ENCODE data around the gene TBC1D14. TPM values are rescaled to one million over a fixed set of nuclear protein-coding genes. Genes with fewer than 3 reads are reported as not detected.
"Not testable (repeated sequence)": the region's sequence is repeated elsewhere in the genome, so short reads cannot be mapped to it uniquely, and the experiment has no call there.

Gene TBC1D14
- total RNA-seq, 3 donors from 2014 or later (not counting 1 experiment from before 2014, with no cell fraction given) = 36.0 to 54.7 (median 53.2) TPM

- Mint-ChIP-seq H3K4me3 (peak overlapping the region; percentile 94), H3K4me1 (peaks cover 34 to 58% of the 10 kb centered on the region in 2 donors), H3K9me3 (no peaks in the 10 kb centered on the region), H3K27ac (peak overlapping the region; percentile 73 to 90), H3K27me3 (ENCODE audit: low read depth in 2 of 2) (no peaks in the 10 kb centered on the region), H3K36me3 (no peaks in the 10 kb centered on the region)
- whole genome bisulfite sequencing (ENCODE audit: insufficient coverage) = 93% methylated on average over 15 of the region's 15 CpGs
- no peak overlapping the region for H3K27ac ChIP-seq (ENCODE audit: low read length)
- ATAC-seq (no peak), DNase-seq (no peak)
- H3K36me3 ChIP-seq (ENCODE audit: control insufficient read depth, insufficient read depth, low read length) = no peaks in the 10 kb centered on the region
- no peak overlapping the region for H3K4me3 ChIP-seq (ENCODE audit: low read length)
- H3K27me3 ChIP-seq (ENCODE audit: control insufficient read depth, insufficient read depth, low read length) = no peaks in the 10 kb centered on the region
- H3K9me3 ChIP-seq (ENCODE audit: control insufficient read depth, insufficient read depth, low read length) = no peaks in the 10 kb centered on the region
- H3K4me1 ChIP-seq (ENCODE audit: control insufficient read depth, insufficient read depth, low read length) = peaks cover 53% of the 10 kb centered on the region
- intact Hi-C loops (cut with micrococcal nuclease) = no loop called here
- TF ChIP-seq, protein P1, sequence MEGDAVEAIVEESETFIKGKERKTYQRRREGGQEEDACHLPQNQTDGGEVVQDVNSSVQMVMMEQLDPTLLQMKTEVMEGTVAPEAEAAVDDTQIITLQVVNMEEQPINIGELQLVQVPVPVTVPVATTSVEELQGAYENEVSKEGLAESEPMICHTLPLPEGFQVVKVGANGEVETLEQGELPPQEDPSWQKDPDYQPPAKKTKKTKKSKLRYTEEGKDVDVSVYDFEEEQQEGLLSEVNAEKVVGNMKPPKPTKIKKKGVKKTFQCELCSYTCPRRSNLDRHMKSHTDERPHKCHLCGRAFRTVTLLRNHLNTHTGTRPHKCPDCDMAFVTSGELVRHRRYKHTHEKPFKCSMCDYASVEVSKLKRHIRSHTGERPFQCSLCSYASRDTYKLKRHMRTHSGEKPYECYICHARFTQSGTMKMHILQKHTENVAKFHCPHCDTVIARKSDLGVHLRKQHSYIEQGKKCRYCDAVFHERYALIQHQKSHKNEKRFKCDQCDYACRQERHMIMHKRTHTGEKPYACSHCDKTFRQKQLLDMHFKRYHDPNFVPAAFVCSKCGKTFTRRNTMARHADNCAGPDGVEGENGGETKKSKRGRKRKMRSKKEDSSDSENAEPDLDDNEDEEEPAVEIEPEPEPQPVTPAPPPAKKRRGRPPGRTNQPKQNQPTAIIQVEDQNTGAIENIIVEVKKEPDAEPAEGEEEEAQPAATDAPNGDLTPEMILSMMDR (IDR thresholded peaks at IDR 0.05) = no peak
Observed at GRCh38 chr4:6910960-6911874, 1.6 kb downstream of the TBC1D14 start.

DNA sequence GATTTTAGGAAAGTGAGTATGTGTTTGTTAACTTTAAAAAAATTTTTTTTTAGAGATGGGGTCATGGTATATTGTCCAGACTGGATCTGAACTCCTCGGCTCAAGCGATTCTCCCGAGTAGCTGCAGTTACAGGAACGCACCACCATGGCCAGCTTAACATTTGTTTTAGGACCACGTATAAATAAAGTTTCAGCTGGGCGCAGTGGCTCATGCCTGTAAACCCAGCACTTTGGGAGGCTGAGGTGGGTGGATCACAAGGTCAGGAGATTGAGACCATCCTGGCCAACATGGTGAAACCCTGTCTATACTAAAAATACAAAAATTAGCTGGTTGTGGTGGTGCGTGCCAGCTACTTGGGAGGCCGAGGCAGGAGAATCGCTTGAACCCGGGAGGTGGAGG lies 2.3 kb downstream of the TBC1D14 start:
- H3K9me3 Mint-ChIP-seq; ATAC-seq; H3K9me3 ChIP-seq (ENCODE audit: control insufficient read depth, insufficient read depth, low read length); DNase-seq; intact Hi-C loops (cut with micrococcal nuclease); H3K36me3 ChIP-seq (ENCODE audit: control insufficient read depth, insufficient read depth, low read length); H3K27ac ChIP-seq (ENCODE audit: low read length); H3K27me3 Mint-ChIP-seq (ENCODE audit: low read depth in 2 of 2); H3K4me3 ChIP-seq (ENCODE audit: low read length); H3K36me3 Mint-ChIP-seq; H3K27me3 ChIP-seq (ENCODE audit: control insufficient read depth, insufficient read depth, low read length): not testable (repeated sequence)
- WGBS (ENCODE audit: insufficient coverage) = 100% methylated on average over 9 of the region's 10 CpGs
- H3K4me3 Mint-ChIP-seq = peak overlapping the region; percentile 94
- peaks cover 60% of the 10 kb centered on the region for H3K4me1 ChIP-seq (ENCODE audit: control insufficient read depth, insufficient read depth, low read length)
- H3K27ac Mint-ChIP-seq = peak overlapping the region in 1 of 2 donors; percentile 73
- H3K4me1 Mint-ChIP-seq = peaks cover 41 to 65% of the 10 kb centered on the region in 2 donors

DNA sequence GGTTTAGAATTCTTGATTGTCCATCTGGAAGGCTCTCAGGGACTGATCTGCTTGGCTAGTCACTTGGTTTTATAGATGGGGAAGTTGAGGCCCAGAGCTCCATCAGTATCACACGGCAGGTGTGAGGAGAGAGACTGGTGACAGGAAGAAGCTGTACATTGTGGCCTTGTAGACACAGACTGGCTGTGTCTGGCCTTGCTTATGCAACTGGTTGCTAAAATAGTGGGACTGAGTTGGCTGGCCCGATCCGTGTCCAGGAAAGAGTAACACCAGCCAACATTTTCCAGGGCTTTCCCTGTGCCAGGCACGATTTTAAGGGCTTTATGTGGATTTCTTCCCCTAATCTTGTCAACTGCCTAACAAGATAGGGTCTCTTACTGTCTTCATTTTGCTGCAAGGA lies 2.8 kb downstream of the TBC1D14 start:
- no peak for ATAC-seq
- peak overlapping the region in 1 of 2 donors; percentile 9 for H3K27ac Mint-ChIP-seq

GRCh38 chr4:6913350-6913905 lies 3.8 kb downstream of the TBC1D14 start:
- Mint-ChIP-seq H3K4me1 (peaks cover 54 to 71% of the 10 kb centered on the region in 2 donors), H3K36me3 (no peaks in the 10 kb centered on the region), H3K27me3 (ENCODE audit: low read depth in 2 of 2) (no peaks in the 10 kb centered on the region), H3K4me3 (no peak overlapping the region), H3K9me3 (no peaks in the 10 kb centered on the region), H3K27ac (no peak overlapping the region)
- ATAC-seq (no peak), DNase-seq (no peak)
- Histone ChIP-seq H3K4me1 (ENCODE audit: control insufficient read depth, insufficient read depth, low read length) (peaks cover 68% of the 10 kb centered on the region), H3K9me3 (ENCODE audit: control insufficient read depth, insufficient read depth, low read length) (no peaks in the 10 kb centered on the region), H3K36me3 (ENCODE audit: control insufficient read depth, insufficient read depth, low read length) (no peaks in the 10 kb centered on the region), H3K4me3 (ENCODE audit: low read length) (no peak overlapping the region), H3K27ac (ENCODE audit: low read length) (no peak overlapping the region), H3K27me3 (ENCODE audit: control insufficient read depth, insufficient read depth, low read length) (no peaks in the 10 kb centered on the region)
- WGBS (ENCODE audit: insufficient coverage) = 93% methylated on average over 4 of the region's 6 CpGs
- TF ChIP-seq, protein P1 (IDR thresholded peaks at IDR 0.05) = no peak
- intact Hi-C loops (cut with micrococcal nuclease) = no loop called here

More for the DNA sequence above, 2.8 kb downstream of the TBC1D14 start:
- WGBS (ENCODE audit: insufficient coverage) = 59% methylated on average over 4 of the region's 4 CpGs
- Histone ChIP-seq H3K36me3 (ENCODE audit: control insufficient read depth, insufficient read depth, low read length) (no peaks in the 10 kb centered on the region), H3K27me3 (ENCODE audit: control insufficient read depth, insufficient read depth, low read length) (no peaks in the 10 kb centered on the region), H3K9me3 (ENCODE audit: control insufficient read depth, insufficient read depth, low read length) (no peaks in the 10 kb centered on the region), H3K27ac (ENCODE audit: low read length) (no peak overlapping the region), H3K4me3 (ENCODE audit: low read length) (no peak overlapping the region), H3K4me1 (ENCODE audit: control insufficient read depth, insufficient read depth, low read length) (peaks cover 65% of the 10 kb centered on the region)
- TF ChIP-seq, protein P1 (IDR thresholded peaks at IDR 0.05) = no peak
- no peak for DNase-seq
- H3K36me3 Mint-ChIP-seq = no peaks in the 10 kb centered on the region
- H3K4me1 Mint-ChIP-seq = peaks cover 47 to 69% of the 10 kb centered on the region in 2 donors
- no peaks in the 10 kb centered on the region for H3K9me3 Mint-ChIP-seq
- peak overlapping the region; percentile 45 for H3K4me3 Mint-ChIP-seq
- no peaks in the 10 kb centered on the region for H3K27me3 Mint-ChIP-seq (ENCODE audit: low read depth in 2 of 2)
- intact Hi-C loops (cut with micrococcal nuclease) = no loop called here

Measured in natural killer cell (primary cell).